Measurements from ENCODE around the gene SH2D3C.
"Not testable (repeated sequence)": the region's sequence is repeated elsewhere in the genome, so short reads cannot be mapped to it uniquely, and the experiment has no call there.

Gene SH2D3C

GRCh38 chr9:127769101-127769500 lies 9.4 kb downstream of the SH2D3C start:
- no peak for DNase-seq (ENCODE audit: low read depth in 1 of 2, low spot score in 1 of 2)

GRCh38 chr9:127768698-127769097 lies 9.8 kb downstream of the SH2D3C start:
- no peak for DNase-seq (ENCODE audit: low read depth in 1 of 2, low spot score in 1 of 2)

GRCh38 chr9:127767909-127768331 lies 10.5 kb downstream of the SH2D3C start:
- no peak for DNase-seq (ENCODE audit: low read depth in 1 of 2, low spot score in 1 of 2)

GRCh38 chr9:127767410-127767809 lies 11.1 kb downstream of the SH2D3C start:
- DNase-seq (ENCODE audit: low read depth in 1 of 2, low spot score in 1 of 2): no peak

- DNase-seq (ENCODE audit: low read depth in 1 of 2, low spot score in 1 of 2): no peak
Measured at GRCh38 chr9:127765418-127765817, 13.0 kb downstream of the SH2D3C start.

GRCh38 chr9:127763918-127764384 lies 14.5 kb downstream of the SH2D3C start:
- DNase-seq (ENCODE audit: low read depth in 1 of 2, low spot score in 1 of 2): no peak

GRCh38 chr9:127762111-127762676 lies 16.3 kb downstream of the SH2D3C start:
- DNase-seq (ENCODE audit: low read depth in 1 of 2, low spot score in 1 of 2): no peak

GRCh38 chr9:127761491-127761956 lies 16.9 kb downstream of the SH2D3C start:
- DNase-seq (ENCODE audit: low read depth in 1 of 2, low spot score in 1 of 2): no peak

- no peak for DNase-seq (ENCODE audit: low read depth in 1 of 2, low spot score in 1 of 2)
Measured at GRCh38 chr9:127761061-127761460, 17.4 kb downstream of the SH2D3C start.

- no peak for DNase-seq (ENCODE audit: low read depth in 1 of 2, low spot score in 1 of 2)
Measured at GRCh38 chr9:127758843-127759242, 19.6 kb downstream of the SH2D3C start.

GRCh38 chr9:127756776-127757175 lies 21.7 kb downstream of the SH2D3C start:
- not testable (repeated sequence) for DNase-seq (ENCODE audit: low read depth in 1 of 2, low spot score in 1 of 2)

GRCh38 chr9:127756233-127756632 lies 22.2 kb downstream of the SH2D3C start:
- no peak for DNase-seq (ENCODE audit: low read depth in 1 of 2, low spot score in 1 of 2)

GRCh38 chr9:127755061-127756060 lies 23.1 kb downstream of the SH2D3C start:
- no peak for DNase-seq (ENCODE audit: low read depth in 1 of 2, low spot score in 1 of 2)

GRCh38 chr9:127754099-127755060 lies 24.1 kb downstream of the SH2D3C start:
- DNase-seq (ENCODE audit: low read depth in 1 of 2, low spot score in 1 of 2): no peak

GRCh38 chr9:127753622-127754021 lies 24.8 kb downstream of the SH2D3C start:
- DNase-seq (ENCODE audit: low read depth in 1 of 2, low spot score in 1 of 2): no peak

GRCh38 chr9:127753148-127753547 lies 25.3 kb downstream of the SH2D3C start:
- DNase-seq (ENCODE audit: low read depth in 1 of 2, low spot score in 1 of 2): no peak

- DNase-seq (ENCODE audit: low read depth in 1 of 2, low spot score in 1 of 2): no peak
Measured at GRCh38 chr9:127751269-127752054, 27.0 kb downstream of the SH2D3C start.

- no peak for DNase-seq (ENCODE audit: low read depth in 1 of 2, low spot score in 1 of 2)
Measured at GRCh38 chr9:127749090-127749787, 29.2 kb downstream of the SH2D3C start.

- no peak for DNase-seq (ENCODE audit: low read depth in 1 of 2, low spot score in 1 of 2)
Measured at GRCh38 chr9:127746959-127747569, 31.4 kb downstream of the SH2D3C start.
